H9 (cell line): ENCODE results near the gene URI1. TPM values are rescaled to one million over a fixed set of nuclear protein-coding genes. Genes with fewer than 3 reads are reported as not detected.

Source experiments
- DNase-seq: peaks from one replicate; pipeline ENCODE4 v3.0.0-alpha.2; 2017
- H2AFZ ChIP-seq: one replicate; pipeline ENCODE4 v1.6.1; 2013; ENCODE audit warnings: mild to moderate bottlenecking, low read length, control low read depth, moderate library complexity
- H2AK5ac ChIP-seq: 2 replicates; pipeline ENCODE4 v1.6.1; 2013; ENCODE audit warnings: low read length, control low read depth, mixed read lengths; ENCODE audit not compliant: insufficient read length
- H2BK120ac ChIP-seq: one replicate; pipeline ENCODE4 v1.6.1; 2013; ENCODE audit warnings: low read depth, mild to moderate bottlenecking, low read length, control low read depth, inconsistent platforms; ENCODE audit not compliant: poor library complexity, severe bottlenecking
- H2BK12ac ChIP-seq: 2 replicates; pipeline ENCODE4 v1.6.1; 2013; ENCODE audit warnings: low read length, control low read depth, mixed read lengths, low read depth; ENCODE audit not compliant: insufficient read length
- H2BK15ac ChIP-seq: 2 replicates; pipeline ENCODE4 v1.6.1; 2013; ENCODE audit warnings: low read depth, low read length, control low read depth
- H2BK20ac ChIP-seq: one replicate; pipeline ENCODE4 v1.6.1; 2013; ENCODE audit warnings: low read depth, mild to moderate bottlenecking, low read length, control low read depth, inconsistent platforms; ENCODE audit not compliant: poor library complexity, severe bottlenecking
- H2BK5ac ChIP-seq: 2 replicates; pipeline ENCODE4 v1.6.1; 2013; ENCODE audit warnings: low read length, control low read depth, mixed read lengths; ENCODE audit not compliant: insufficient read length
- H3K14ac ChIP-seq: 2 replicates; pipeline ENCODE4 v1.6.1; 2013; ENCODE audit warnings: low read length, control low read depth; ENCODE audit not compliant: insufficient read depth
- H3K18ac ChIP-seq: 2 replicates; pipeline ENCODE4 v1.6.1; 2013; ENCODE audit warnings: low read depth, mild to moderate bottlenecking, mixed read lengths, low read length, control low read depth; ENCODE audit not compliant: insufficient read length
- H3K23ac ChIP-seq: 2 replicates; pipeline ENCODE4 v1.6.1; 2013; ENCODE audit warnings: low read length, control low read depth, mixed read lengths, low read depth; ENCODE audit not compliant: insufficient read length
- H3K23me2 ChIP-seq: 2 replicates; pipeline ENCODE4 v1.6.1; 2013; ENCODE audit warnings: low read depth, mild to moderate bottlenecking, mixed read lengths, low read length, control low read depth; ENCODE audit not compliant: insufficient read length, poor library complexity, severe bottlenecking
- H3K27ac ChIP-seq: 2 replicates; pipeline ENCODE4 v1.5.1; 2013; ENCODE audit warnings: low read length, control low read depth, mixed read lengths, low read depth; ENCODE audit not compliant: insufficient read length
- H3K27me3 ChIP-seq: 2 replicates; pipeline ENCODE4 v1.6.1; 2013; ENCODE audit warnings: low read length, control low read depth, inconsistent platforms; ENCODE audit not compliant: insufficient read depth
- H3K4ac ChIP-seq: 2 replicates; pipeline ENCODE4 v1.6.1; 2013; ENCODE audit warnings: low read depth, mild to moderate bottlenecking, control low read depth, inconsistent platforms, low read length, moderate library complexity
- H3K4me1 ChIP-seq: 2 replicates; pipeline ENCODE4 v1.6.1; 2013; ENCODE audit warnings: low read length, control low read depth, inconsistent platforms; ENCODE audit not compliant: insufficient read depth
- H3K4me2 ChIP-seq: 2 replicates; pipeline ENCODE4 v1.6.1; 2013; ENCODE audit warnings: low read length, control low read depth, mixed read lengths; ENCODE audit not compliant: insufficient read length, insufficient read depth
- H3K56ac ChIP-seq: 2 replicates; pipeline ENCODE4 v1.6.1; 2013; ENCODE audit warnings: low read depth, mild to moderate bottlenecking, mixed read lengths, low read length, control low read depth; ENCODE audit not compliant: insufficient read length
- H3K79me1 ChIP-seq: 2 replicates; pipeline ENCODE4 v1.6.1; 2013; ENCODE audit warnings: low read depth, mild to moderate bottlenecking, moderate library complexity, low read length, control low read depth, inconsistent platforms; ENCODE audit not compliant: insufficient read depth, poor library complexity, severe bottlenecking
- H3K79me2 ChIP-seq: 2 replicates; pipeline ENCODE4 v1.6.1; 2013; ENCODE audit warnings: low read length, control low read depth, inconsistent platforms; ENCODE audit not compliant: insufficient read depth
- H3K9ac ChIP-seq: 2 replicates; pipeline ENCODE4 v1.6.1; 2013; ENCODE audit warnings: low read length, control low read depth, mixed read lengths; ENCODE audit not compliant: insufficient read length; ENCODE audit errors: extremely low read depth
- H3K9me3 ChIP-seq: one replicate; pipeline ENCODE4 v1.6.1; 2013; ENCODE audit warnings: low read depth, low read length, inconsistent platforms; ENCODE audit not compliant: control insufficient read depth
- H3T11ph ChIP-seq: one replicate; pipeline ENCODE4 v1.6.1; 2013; ENCODE audit warnings: mild to moderate bottlenecking, low read length, control low read depth, inconsistent platforms
- H4K20me1 ChIP-seq: one replicate; pipeline ENCODE4 v1.6.1; 2013; ENCODE audit not compliant: control insufficient read depth, insufficient read length, insufficient read depth
- H4K5ac ChIP-seq: 2 replicates; pipeline ENCODE4 v1.6.1; 2013; ENCODE audit warnings: low read depth, mild to moderate bottlenecking, mixed read lengths, low read length, control low read depth; ENCODE audit not compliant: insufficient read length
- H4K8ac ChIP-seq: replicated peaks from 2 replicates; pipeline ENCODE4 v1.6.1; 2013; ENCODE audit warnings: low read length, control low read depth, mixed read lengths, low read depth; ENCODE audit not compliant: insufficient read length
- H4K91ac ChIP-seq: 2 replicates; pipeline ENCODE4 v1.6.1; 2013; ENCODE audit warnings: low read depth, mild to moderate bottlenecking, moderate library complexity, mixed read lengths, low read length, control low read depth; ENCODE audit not compliant: insufficient read length
- H3K27ac Mint-ChIP-seq, 3 experiments: 2 replicates in 2 of 3; 3 replicates in 1 of 3; pipeline ENCODE4 v1.8.0; 2020 to 2021; ENCODE audit warnings: mixed read lengths in 3 of 3, mild to moderate bottlenecking in 1 of 3, moderate library complexity in 1 of 3
- H3K27me3 Mint-ChIP-seq: 2 replicates; pipeline ENCODE4 v1.8.0; 2021; ENCODE audit warnings: low read depth, mild to moderate bottlenecking, moderate library complexity, mixed read lengths
- H3K36me3 Mint-ChIP-seq, 3 experiments: 2 replicates in 2 of 3; 3 replicates in 1 of 3; pipeline ENCODE4 v1.8.0; 2020 to 2021; ENCODE audit warnings: low read depth in 3 of 3, mixed read lengths in 3 of 3; ENCODE audit not compliant: insufficient read depth in 1 of 3
- H3K4me1 Mint-ChIP-seq, 2 experiments: 2 replicates each; pipeline ENCODE4 v1.8.0; 2020; ENCODE audit warnings: mixed read lengths in 2 of 2
- H3K4me3 Mint-ChIP-seq, 2 experiments: 2 replicates in 1 of 2; 3 replicates in 1 of 2; pipeline ENCODE4 v1.8.0; 2020 to 2021; ENCODE audit warnings: mild to moderate bottlenecking in 2 of 2, mixed read lengths in 2 of 2, moderate library complexity in 1 of 2
- H3K9me3 Mint-ChIP-seq, 2 experiments: 2 replicates in 1 of 2; 3 replicates in 1 of 2; pipeline ENCODE4 v1.8.0; 2020; ENCODE audit warnings: mild to moderate bottlenecking in 2 of 2, mixed read lengths in 2 of 2, moderate library complexity in 1 of 2
- WGBS: extraction: QIAGEN DNeasy Blood & Tissue Kit; methylation state at CpG from one replicate; pipeline ENCODE4 v1.1.7; 2013; ENCODE audit warnings: missing lambda C conversion rate, low lambda C conversion rate, mixed read lengths; ENCODE audit not compliant: insufficient read length; ENCODE audit errors: extremely low coverage; 5-methylcytosine and 5-hydroxymethylcytosine counted together
- total RNA-seq: library from RNA; stranded (reverse); gene quantifications from 2 replicates; pipeline ENCODE4 v1.2.1, GENCODE V29; 2021
- TF ChIP-seq, protein P1 (sequence below): fragments of 200-600 bp; sonication (generic); conservative IDR thresholded peaks from 3 replicates; pipeline ENCODE4 v1.8.0; 2021; ENCODE audit warnings: antibody characterized with exemption, mild to moderate bottlenecking

URI1 gene
- total RNA-seq, 1 experiment from 2014 or later: 54.3 TPM

GRCh38 chr19:30052122-30053075 is 110.4 kb downstream of the URI1 start:
- Histone ChIP-seq H3K4me2 (no peak overlapping the region), H3T11ph (no peak overlapping the region), H3K27ac (no peak overlapping the region), H3K14ac (no peak overlapping the region; the same call in 1 of the 2 replicates), H4K20me1 (no peaks in the 10 kb centered on the region), H2BK5ac (no peak overlapping the region), H3K9me3 (no peaks in the 10 kb centered on the region), H3K27me3 (no peaks in the 10 kb centered on the region), H2BK15ac (no peak overlapping the region), H2BK20ac (no peak overlapping the region), H2BK12ac (no peak overlapping the region), H4K8ac (no peak overlapping the region), H3K79me2 (no peaks in the 10 kb centered on the region), H2AK5ac (no peak overlapping the region), H3K23me2 (no peaks in the 10 kb centered on the region), H2AFZ (no peak overlapping the region), H3K4ac (no peak overlapping the region), H4K91ac (no peak overlapping the region), H3K4me1 (no peaks in the 10 kb centered on the region), H3K23ac (no peak overlapping the region), H3K79me1 (no peaks in the 10 kb centered on the region), H3K18ac (no peak overlapping the region), H3K9ac (no peak overlapping the region), H3K56ac (no peak overlapping the region), H2BK120ac (no peak overlapping the region), H4K5ac (no peak overlapping the region)
- H3K4me1 Mint-ChIP-seq: peaks cover 0 to 2% of the 10 kb centered on the region in 2 experiments; a peak in 1 of 4 replicates
- TF ChIP-seq, protein P1, sequence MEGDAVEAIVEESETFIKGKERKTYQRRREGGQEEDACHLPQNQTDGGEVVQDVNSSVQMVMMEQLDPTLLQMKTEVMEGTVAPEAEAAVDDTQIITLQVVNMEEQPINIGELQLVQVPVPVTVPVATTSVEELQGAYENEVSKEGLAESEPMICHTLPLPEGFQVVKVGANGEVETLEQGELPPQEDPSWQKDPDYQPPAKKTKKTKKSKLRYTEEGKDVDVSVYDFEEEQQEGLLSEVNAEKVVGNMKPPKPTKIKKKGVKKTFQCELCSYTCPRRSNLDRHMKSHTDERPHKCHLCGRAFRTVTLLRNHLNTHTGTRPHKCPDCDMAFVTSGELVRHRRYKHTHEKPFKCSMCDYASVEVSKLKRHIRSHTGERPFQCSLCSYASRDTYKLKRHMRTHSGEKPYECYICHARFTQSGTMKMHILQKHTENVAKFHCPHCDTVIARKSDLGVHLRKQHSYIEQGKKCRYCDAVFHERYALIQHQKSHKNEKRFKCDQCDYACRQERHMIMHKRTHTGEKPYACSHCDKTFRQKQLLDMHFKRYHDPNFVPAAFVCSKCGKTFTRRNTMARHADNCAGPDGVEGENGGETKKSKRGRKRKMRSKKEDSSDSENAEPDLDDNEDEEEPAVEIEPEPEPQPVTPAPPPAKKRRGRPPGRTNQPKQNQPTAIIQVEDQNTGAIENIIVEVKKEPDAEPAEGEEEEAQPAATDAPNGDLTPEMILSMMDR: no peak
- WGBS: no CpG with 5 or more reads among the region's 18 CpGs
- H3K36me3 Mint-ChIP-seq: no peaks in the 10 kb centered on the region
- peak overlapping the region in 1 of 3 experiments; percentile 74; a peak in 2 of 7 replicates for H3K27ac Mint-ChIP-seq
- H3K4me3 Mint-ChIP-seq: no peak overlapping the region
- peaks cover 2% of the 10 kb centered on the region; the same call in 1 of the 2 replicates for H3K27me3 Mint-ChIP-seq
- peaks cover 0 to 2% of the 10 kb centered on the region in 2 experiments; a peak in 1 of 5 replicates for H3K9me3 Mint-ChIP-seq
- DNase-seq: no peak
